Measurements from ENCODE around the gene UBA3. TPM values are rescaled to one million over a fixed set of nuclear protein-coding genes. Genes with fewer than 3 reads are reported as not detected.

Gene UBA3
- total and polyA plus RNA-seq, 2 of the 13 experiments (the other 11 are each of a cell fraction or from before 2014, with no cell fraction given): 40.7 to 49.0 TPM

- peak; percentile 35; the same call in 2 of the 3 replicates for ATAC-seq
- Histone ChIP-seq H2AFZ (ENCODE audit: low read length) (no peak overlapping the region), H3K4me2 (ENCODE audit: low read depth, low read length) (no peak overlapping the region), H3K4me1 (ENCODE audit: insufficient read depth, low read length) (0 out of 2 replicates have a peak, but pooled peaks cover 4% of the 10 kb centered on the region), H3K36me3 (replicated peaks in 1 of 2; ENCODE audit: control insufficient read depth in 1 of 2, insufficient read depth in 2 of 2, low read length in 2 of 2) (peaks cover 4 to 15% of the 10 kb centered on the region in 2 experiments; a peak in 4 of 5 replicates), H3K27ac (ENCODE audit: extremely low read length, insufficient read depth, low read length) (no peak overlapping the region), H3K9ac (ENCODE audit: insufficient read depth, low read depth, low read length) (no peak overlapping the region), H4K20me1 (ENCODE audit: insufficient read depth, low read length) (no peaks in the 10 kb centered on the region), H3K9me3 (ENCODE audit: low read length) (no peaks in the 10 kb centered on the region), H3K27me3 (ENCODE audit: control insufficient read depth in 1 of 2, insufficient read depth in 2 of 2, low read length in 2 of 2) (no peaks in the 10 kb centered on the region), H3K79me2 (ENCODE audit: insufficient read depth, low read length) (no peaks in the 10 kb centered on the region), H3K4me3 (replicated peaks in 1 of 3; ENCODE audit: insufficient read depth in 1 of 3, low read depth in 2 of 3, low read length in 3 of 3) (no peak overlapping the region)
- CTCF ChIA-PET (ENCODE audit: low intra/inter-chr PET ratio, low total read pairs): no interaction called here
- WGBS (ENCODE audit: low lambda C conversion rate): 68% methylated on average over 2 of the region's 2 CpGs
- in situ Hi-C loops (cut with HindIII; ENCODE audit: extremely low pct_ligation_motif_present, low pct_unique_long_range_greater_than_20kb) (no loop called here), intact Hi-C loops (cut with micrococcal nuclease; ENCODE audit: unreplicated experiment) (no loop called here)
- FAIRE-seq: no peak
- DNase-seq (ENCODE audit: low spot score): no peak
- POLR2A ChIA-PET: no interaction called here
- BruUV-seq (replicated peaks): no TSS peak
- no peak for TF ChIP-seq NR3C1 (CRISPR knock-in tag; IDR thresholded peaks at IDR 0.05)
- TF ChIP-seq ZSCAN25 (CRISPR knock-in tag; IDR thresholded peaks at IDR 0.05): no peak
- TF ChIP-seq SMAD3 (CRISPR knock-in tag; IDR thresholded peaks at IDR 0.05): no peak
- no peak for TF ChIP-seq ZNF766 (CRISPR knock-in tag; IDR thresholded peaks at IDR 0.05; ENCODE audit: borderline replicate concordance)
- TF ChIP-seq NR2C2 (CRISPR knock-in tag; IDR thresholded peaks at IDR 0.05; ENCODE audit: borderline replicate concordance): no peak
- no peak for TF ChIP-seq ZGPAT (CRISPR knock-in tag; IDR thresholded peaks at IDR 0.05)
- TF ChIP-seq DZIP1 (CRISPR knock-in tag; IDR thresholded peaks at IDR 0.05): no peak
- TF ChIP-seq CREM (IDR thresholded peaks at IDR 0.05): no peak
- no peak for TF ChIP-seq CREM (CRISPR knock-in tag; IDR thresholded peaks at IDR 0.05)
- TF ChIP-seq ATF3 (CRISPR knock-in tag; IDR thresholded peaks at IDR 0.05): no peak
- TF ChIP-seq GPN1 (CRISPR knock-in tag; IDR thresholded peaks at IDR 0.05; ENCODE audit: borderline replicate concordance): no peak
- TF ChIP-seq ZNF589 (CRISPR knock-in tag; conservative IDR thresholded peaks at IDR 0.05): no peak
- TF ChIP-seq, protein P1, sequence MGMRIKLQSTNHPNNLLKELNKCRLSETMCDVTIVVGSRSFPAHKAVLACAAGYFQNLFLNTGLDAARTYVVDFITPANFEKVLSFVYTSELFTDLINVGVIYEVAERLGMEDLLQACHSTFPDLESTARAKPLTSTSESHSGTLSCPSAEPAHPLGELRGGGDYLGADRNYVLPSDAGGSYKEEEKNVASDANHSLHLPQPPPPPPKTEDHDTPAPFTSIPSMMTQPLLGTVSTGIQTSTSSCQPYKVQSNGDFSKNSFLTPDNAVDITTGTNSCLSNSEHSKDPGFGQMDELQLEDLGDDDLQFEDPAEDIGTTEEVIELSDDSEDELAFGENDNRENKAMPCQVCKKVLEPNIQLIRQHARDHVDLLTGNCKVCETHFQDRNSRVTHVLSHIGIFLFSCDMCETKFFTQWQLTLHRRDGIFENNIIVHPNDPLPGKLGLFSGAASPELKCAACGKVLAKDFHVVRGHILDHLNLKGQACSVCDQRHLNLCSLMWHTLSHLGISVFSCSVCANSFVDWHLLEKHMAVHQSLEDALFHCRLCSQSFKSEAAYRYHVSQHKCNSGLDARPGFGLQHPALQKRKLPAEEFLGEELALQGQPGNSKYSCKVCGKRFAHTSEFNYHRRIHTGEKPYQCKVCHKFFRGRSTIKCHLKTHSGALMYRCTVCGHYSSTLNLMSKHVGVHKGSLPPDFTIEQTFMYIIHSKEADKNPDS (CRISPR knock-in tag; IDR thresholded peaks at IDR 0.05): no peak
- TF ChIP-seq GABPB1 (CRISPR knock-in tag; IDR thresholded peaks at IDR 0.05): no peak
- no peak for TF ChIP-seq PRPF4 (IDR thresholded peaks at IDR 0.05; ENCODE audit: low read depth, low read length, poor library complexity, severe bottlenecking)
- TF ChIP-seq HNF4G (IDR thresholded peaks at IDR 0.05; ENCODE audit: borderline replicate concordance, low read depth, low read length): no peak
- TF ChIP-seq HNF4G (CRISPR knock-in tag; IDR thresholded peaks at IDR 0.05; ENCODE audit: borderline replicate concordance, low read depth): no peak
- TF ChIP-seq HMG20B (CRISPR knock-in tag; conservative IDR thresholded peaks at IDR 0.05): no peak
- TF ChIP-seq, protein P2, sequence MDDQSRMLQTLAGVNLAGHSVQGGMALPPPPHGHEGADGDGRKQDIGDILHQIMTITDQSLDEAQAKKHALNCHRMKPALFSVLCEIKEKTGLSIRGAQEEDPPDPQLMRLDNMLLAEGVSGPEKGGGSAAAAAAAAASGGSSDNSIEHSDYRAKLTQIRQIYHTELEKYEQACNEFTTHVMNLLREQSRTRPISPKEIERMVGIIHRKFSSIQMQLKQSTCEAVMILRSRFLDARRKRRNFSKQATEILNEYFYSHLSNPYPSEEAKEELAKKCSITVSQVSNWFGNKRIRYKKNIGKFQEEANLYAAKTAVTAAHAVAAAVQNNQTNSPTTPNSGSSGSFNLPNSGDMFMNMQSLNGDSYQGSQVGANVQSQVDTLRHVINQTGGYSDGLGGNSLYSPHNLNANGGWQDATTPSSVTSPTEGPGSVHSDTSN (CRISPR knock-in tag; IDR thresholded peaks at IDR 0.05; ENCODE audit: borderline replicate concordance): no peak
Observed at GRCh38 chr3:69020424-69020823, 59.7 kb downstream of the UBA3 start.
